Measurements from ENCODE around the gene SIX3.

SIX3 gene

GRCh38 chr2:44989176-44989575 lies 47.7 kb downstream of the SIX3 start:
- Histone ChIP-seq H3K79me2 (ENCODE audit: low read length) (no peaks in the 10 kb centered on the region), H3K36me3 (replicated peaks; ENCODE audit: low read depth, low read length) (no peaks in the 10 kb centered on the region), H4K20me1 (ENCODE audit: insufficient read depth, low read length) (no peaks in the 10 kb centered on the region), H3K9ac (ENCODE audit: low read length) (no peak overlapping the region), H3K4me3 (ENCODE audit: low read length) (no peak overlapping the region), H3K4me1 (ENCODE audit: low read length) (no peaks in the 10 kb centered on the region), H3K27me3 (ENCODE audit: low read depth, low read length) (peaks cover 21% of the 10 kb centered on the region; the same call in 1 of the 2 replicates), H2AFZ (ENCODE audit: low read depth, low read length) (no peak overlapping the region), H3K4me2 (ENCODE audit: low read length) (no peak overlapping the region), H3K9me3 (ENCODE audit: insufficient read depth, low read length) (peaks cover 9% of the 10 kb centered on the region), H3K27ac (ENCODE audit: low read length) (no peak overlapping the region)
- TF ChIP-seq CTCF (IDR thresholded peaks at IDR 0.05; ENCODE audit: low read depth, low read length) (no peak), EZH2phosphoT487 (IDR thresholded peaks at IDR 0.05; ENCODE audit: low read depth) (no peak)

DNA sequence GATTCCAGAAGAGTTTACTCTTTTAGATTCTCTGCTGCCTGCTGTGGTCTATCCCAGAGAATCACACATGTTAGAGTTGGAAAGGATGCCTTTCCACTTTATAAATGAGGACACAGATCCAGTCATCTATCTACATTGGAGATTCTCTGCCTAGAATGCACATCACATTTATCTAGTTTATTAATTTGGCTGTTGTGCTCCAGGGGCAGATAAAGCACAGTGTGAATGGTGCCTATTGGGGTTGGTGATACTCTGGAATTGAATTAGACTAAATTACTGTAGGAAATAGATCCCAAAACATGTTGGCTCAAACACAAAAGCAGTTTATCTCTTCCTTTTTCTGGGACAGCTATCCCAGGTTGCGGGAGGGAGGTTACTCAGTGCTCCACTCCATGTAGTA lies 52.9 kb downstream of the SIX3 start:
- TF ChIP-seq CTCF (IDR thresholded peaks at IDR 0.05; ENCODE audit: low read depth, low read length) (no peak), EZH2phosphoT487 (IDR thresholded peaks at IDR 0.05; ENCODE audit: low read depth) (no peak)
- Histone ChIP-seq H3K79me2 (ENCODE audit: low read length) (no peaks in the 10 kb centered on the region), H3K9ac (ENCODE audit: low read length) (no peak overlapping the region), H3K27me3 (ENCODE audit: low read depth, low read length) (peaks cover 27% of the 10 kb centered on the region; the same call in 1 of the 2 replicates), H3K27ac (ENCODE audit: low read length) (no peak overlapping the region), H4K20me1 (ENCODE audit: insufficient read depth, low read length) (no peaks in the 10 kb centered on the region), H3K4me1 (ENCODE audit: low read length) (peaks cover 8% of the 10 kb centered on the region), H3K4me3 (ENCODE audit: low read length) (no peak overlapping the region), H3K9me3 (ENCODE audit: insufficient read depth, low read length) (no peaks in the 10 kb centered on the region), H2AFZ (ENCODE audit: low read depth, low read length) (no peak overlapping the region), H3K4me2 (ENCODE audit: low read length) (no peak overlapping the region), H3K36me3 (replicated peaks; ENCODE audit: low read depth, low read length) (no peaks in the 10 kb centered on the region)

Measured in OCI-LY3 (cell line).